Measurements from ENCODE around the gene DRC1.

DRC1 gene

DNA sequence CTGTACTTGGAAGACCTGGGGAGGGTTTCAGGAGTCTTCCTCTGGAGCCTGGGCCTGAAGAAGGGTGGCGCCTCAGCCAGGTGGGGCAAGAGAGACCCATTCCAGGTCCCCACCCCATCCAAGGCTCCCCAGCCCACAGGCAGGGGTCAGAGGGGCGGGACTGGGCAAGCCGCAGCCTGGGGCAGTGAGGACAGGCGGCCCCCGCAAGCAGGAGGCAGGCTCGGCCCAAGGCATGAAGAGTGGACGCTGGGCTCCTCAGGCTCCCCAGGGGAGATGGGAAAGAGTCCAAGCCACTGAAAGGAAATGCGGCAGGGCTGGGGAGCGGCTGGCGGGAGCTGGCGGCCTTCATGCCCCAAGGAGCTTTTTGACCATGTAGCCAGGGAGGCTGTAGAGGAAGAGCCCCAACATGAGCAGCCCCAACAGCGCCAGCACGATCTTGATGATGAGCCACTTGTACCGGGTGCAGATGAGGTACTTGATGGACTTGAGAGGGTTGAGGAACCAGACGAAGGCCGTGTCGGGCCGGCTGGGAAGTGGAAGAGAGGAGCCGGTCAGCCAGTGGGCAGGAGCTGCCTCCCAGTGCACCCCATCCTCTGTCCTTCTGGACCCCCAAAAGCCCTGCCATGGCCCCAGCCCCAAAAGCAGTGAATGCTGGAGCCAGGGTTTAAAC is 56.1 kb downstream of the DRC1 start:
- DNase-seq (ENCODE audit: insufficient read length, low spot score) (no peak), FAIRE-seq (no peak)
- TF ChIP-seq CTCF (IDR thresholded peaks at IDR 0.05; ENCODE audit: insufficient read depth, missing control alignments), result no peak

- no peak for FAIRE-seq
- DNase-seq (ENCODE audit: insufficient read length, low spot score), result no peak
- TF ChIP-seq CTCF (IDR thresholded peaks at IDR 0.05; ENCODE audit: insufficient read depth, missing control alignments), result no peak
These were observed 56.8 kb downstream of the DRC1 start for GRCh38 chr2:26458365-26459042.

GRCh38 chr2:26459991-26460612 is 58.4 kb downstream of the DRC1 start:
- FAIRE-seq, result no peak
- no peak for DNase-seq (ENCODE audit: insufficient read length, low spot score)
- no peak for TF ChIP-seq CTCF (IDR thresholded peaks at IDR 0.05; ENCODE audit: insufficient read depth, missing control alignments)

DNA sequence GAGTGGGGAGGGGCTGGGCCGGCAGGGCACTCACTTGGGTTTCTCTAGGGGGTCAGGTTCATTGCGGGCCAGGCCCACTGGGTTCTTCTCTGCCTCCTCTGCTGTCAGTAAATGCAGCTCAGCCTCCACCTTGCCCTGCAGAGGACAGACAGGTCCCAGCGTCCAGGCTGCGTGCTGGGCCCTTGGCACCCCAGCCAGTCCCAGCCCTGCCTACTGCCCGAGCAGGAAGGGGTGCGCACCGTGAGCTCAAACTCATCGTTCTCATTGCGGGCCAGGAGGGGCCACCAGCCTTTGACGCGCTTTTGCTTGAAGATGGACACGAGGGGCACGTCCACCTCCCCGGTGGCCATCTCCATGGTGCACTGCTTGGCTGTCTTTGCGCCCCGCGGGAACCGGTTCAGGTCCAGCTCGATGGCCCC is 58.9 kb downstream of the DRC1 start:
- no peak for TF ChIP-seq CTCF (IDR thresholded peaks at IDR 0.05; ENCODE audit: insufficient read depth, missing control alignments)
- DNase-seq (ENCODE audit: insufficient read length, low spot score) (no peak), FAIRE-seq (no peak)

- DNase-seq (ENCODE audit: insufficient read length, low spot score) (no peak), FAIRE-seq (no peak)
- TF ChIP-seq CTCF (IDR thresholded peaks at IDR 0.05; ENCODE audit: insufficient read depth, missing control alignments), result no peak
These were observed 59.9 kb downstream of the DRC1 start for GRCh38 chr2:26461601-26462023.

DNA sequence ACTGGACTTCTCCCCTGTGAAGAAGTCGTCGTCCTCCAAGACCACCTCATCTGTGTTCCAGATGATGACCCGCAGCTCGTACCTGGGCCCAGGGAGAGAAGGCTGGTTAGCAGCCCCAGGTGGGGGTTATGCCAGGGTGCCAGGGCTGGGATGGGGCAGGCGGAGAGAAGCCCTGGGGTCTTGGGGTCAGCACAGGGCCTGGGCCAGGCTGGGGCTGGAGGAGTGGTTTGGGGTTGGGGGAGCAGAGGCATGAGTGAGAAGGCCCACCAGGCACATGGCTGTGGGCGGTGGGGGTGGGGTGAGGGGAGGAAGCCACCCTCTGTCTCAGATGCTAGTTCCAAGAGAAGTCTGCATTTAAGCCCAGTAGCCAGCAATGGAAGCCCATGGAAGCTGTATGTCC is 60.4 kb downstream of the DRC1 start:
- DNase-seq (ENCODE audit: insufficient read length, low spot score), result no peak
- TF ChIP-seq CTCF (IDR thresholded peaks at IDR 0.05; ENCODE audit: insufficient read depth, missing control alignments), result no peak
- no peak for FAIRE-seq

All from D721Med (cell line).